HG02571 (cell line): ENCODE results near the gene KCTD1.

Experiments used
- ATAC-seq: cut with Tn5 transposase; IDR thresholded peaks from one replicate; pipeline ENCODE4 v1.9.1; 2021; ENCODE audit warnings: mild to moderate bottlenecking, moderate library complexity; ENCODE audit not compliant: unreplicated experiment

KCTD1 gene

GRCh38 chr18:26487437-26487836 is 60.9 kb downstream of the KCTD1 start:
- no peak for ATAC-seq

DNA sequence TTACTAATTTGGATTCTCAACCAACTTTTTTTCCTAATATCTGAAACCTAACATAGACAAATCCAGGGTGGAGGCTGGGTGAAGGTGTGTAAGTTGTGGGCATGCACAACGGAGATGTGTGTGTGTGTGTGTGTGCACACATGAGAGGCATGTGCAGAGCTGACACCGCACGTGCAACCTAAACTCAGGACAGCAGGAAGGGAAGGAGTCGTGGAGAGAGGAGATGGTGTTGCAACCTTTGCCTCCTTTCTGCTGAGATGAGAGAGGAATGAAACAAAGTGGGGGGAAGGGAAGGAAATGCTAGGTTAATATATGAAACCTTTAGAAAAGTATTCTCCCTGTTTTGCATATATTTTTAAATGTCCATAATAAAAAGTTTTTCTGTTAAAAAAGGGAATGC is 64.7 kb downstream of the KCTD1 start:
- no peak for ATAC-seq

GRCh38 chr18:26482569-26482968 is 65.8 kb downstream of the KCTD1 start:
- no peak for ATAC-seq

DNA sequence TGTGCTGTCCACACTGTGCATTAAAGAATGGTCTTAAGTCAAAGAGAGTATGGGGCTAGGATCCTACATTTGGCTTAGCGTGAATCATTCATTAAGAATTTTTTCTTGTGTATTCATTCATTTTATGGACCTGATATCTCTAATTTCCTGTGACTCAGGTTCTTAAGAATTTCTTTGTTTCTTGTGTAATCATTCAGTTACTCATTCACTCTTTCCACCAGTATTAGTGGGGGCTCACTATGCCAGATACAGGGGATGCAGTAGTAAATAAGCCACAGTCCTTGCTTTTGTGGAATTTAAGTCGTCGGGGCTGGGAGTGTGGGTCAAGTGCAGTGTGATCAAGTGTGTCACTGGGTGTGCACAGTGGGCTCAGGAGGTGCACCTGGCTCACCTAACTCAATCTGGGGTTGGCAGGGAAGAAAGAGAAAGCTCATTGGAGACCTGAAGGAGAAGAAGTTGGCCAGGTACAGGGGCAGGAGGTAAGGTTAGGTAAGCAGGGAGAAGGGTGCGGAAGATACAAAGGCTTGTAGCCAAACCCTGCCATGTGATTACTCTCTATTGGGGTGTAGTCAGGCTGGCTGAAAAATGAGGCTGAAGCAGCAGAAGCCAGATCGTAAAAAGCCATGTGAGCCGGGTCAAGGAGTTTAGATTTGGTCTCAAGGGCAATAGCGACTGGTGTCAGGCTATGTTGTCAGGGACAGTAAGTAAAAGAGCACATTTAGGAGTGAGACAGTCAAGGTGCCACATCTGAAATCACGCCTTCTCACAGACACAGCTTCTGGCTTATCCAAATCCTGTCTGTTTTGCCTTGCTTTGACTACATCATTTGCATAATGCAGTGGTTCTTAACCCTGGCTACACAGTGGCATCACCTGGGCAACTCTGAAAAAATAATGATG is 67.2 kb downstream of the KCTD1 start:
- ATAC-seq, result no peak

- no peak for ATAC-seq
Measured at GRCh38 chr18:26479681-26480079, 68.7 kb downstream of the KCTD1 start.

DNA sequence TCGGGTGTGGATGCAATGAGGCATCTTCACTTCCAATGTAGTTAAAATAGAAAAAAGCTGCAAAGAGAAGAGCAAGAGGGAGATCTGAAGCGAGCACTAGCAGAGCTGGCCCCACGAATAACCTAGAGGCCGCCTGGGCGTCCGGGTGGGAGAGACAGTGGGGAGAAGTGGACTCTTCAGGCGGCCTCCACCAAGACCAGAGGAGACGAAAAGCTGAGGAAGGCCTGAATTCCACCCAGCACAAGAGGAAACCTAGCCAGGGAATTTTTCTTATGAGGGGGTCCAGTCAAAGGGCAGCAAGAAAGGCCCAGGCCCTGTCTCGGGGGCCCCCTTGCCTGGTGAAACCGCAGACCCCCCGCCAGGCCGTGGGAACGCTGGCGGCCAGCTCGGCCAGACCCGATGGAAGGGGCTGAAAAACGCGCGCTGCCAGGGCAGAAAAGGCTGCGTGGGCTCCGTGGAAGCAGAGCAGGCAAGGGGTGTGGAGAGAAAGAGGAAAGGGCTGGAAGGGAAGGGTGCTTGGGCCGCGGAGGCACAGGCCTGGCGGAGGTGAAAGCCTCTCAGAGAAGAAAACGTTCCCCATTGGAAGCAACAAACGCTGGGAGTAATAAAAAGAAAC is 69.2 kb downstream of the KCTD1 start:
- no peak for ATAC-seq

GRCh38 chr18:26477828-26478466 is 70.4 kb downstream of the KCTD1 start:
- ATAC-seq, result no peak

GRCh38 chr18:26476697-26477096 is 71.7 kb downstream of the KCTD1 start:
- ATAC-seq, result no peak

GRCh38 chr18:26474542-26474941 is 73.8 kb downstream of the KCTD1 start:
- no peak for ATAC-seq

- ATAC-seq, result no peak
Measured at GRCh38 chr18:26473672-26474071, 74.7 kb downstream of the KCTD1 start.

DNA sequence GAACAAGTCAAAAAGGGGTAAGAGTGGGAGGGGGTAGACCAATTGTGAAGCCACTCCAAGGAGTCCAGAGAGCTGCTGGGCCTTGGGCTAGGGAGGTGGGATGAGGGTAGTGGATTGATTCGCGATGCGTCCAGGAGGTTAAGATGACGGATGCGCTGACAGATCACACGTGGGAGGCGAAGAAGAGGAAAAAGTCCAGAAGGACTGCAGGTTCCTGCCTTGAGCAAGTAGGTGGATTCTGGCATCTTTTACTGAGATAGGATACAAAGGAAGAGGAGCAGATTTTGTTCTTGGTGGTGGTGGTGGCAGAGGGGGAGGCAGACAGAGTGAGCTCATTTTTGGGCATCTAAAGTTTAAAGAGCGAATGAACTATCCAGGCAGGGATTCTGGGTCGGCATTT is 76.5 kb downstream of the KCTD1 start:
- no peak for ATAC-seq

DNA sequence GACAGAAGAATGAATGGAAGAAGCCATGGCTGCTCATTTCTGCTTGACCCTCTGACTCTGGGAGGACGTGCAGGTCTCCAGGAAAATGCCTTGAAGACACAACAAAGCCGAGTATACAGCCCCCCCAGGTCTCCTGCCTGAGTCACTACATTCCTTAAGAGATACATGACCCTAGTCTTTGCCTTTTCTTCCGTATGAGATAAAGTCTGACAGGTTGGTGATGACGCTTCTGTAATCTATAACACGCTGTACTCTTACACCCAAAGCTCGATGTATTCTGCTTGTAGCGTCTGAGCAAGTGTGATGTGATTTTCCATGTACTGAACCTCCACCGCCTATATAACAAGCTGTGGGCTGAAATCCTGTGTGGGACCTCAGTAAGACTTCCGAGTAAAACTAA is 77.3 kb downstream of the KCTD1 start:
- no peak for ATAC-seq

DNA sequence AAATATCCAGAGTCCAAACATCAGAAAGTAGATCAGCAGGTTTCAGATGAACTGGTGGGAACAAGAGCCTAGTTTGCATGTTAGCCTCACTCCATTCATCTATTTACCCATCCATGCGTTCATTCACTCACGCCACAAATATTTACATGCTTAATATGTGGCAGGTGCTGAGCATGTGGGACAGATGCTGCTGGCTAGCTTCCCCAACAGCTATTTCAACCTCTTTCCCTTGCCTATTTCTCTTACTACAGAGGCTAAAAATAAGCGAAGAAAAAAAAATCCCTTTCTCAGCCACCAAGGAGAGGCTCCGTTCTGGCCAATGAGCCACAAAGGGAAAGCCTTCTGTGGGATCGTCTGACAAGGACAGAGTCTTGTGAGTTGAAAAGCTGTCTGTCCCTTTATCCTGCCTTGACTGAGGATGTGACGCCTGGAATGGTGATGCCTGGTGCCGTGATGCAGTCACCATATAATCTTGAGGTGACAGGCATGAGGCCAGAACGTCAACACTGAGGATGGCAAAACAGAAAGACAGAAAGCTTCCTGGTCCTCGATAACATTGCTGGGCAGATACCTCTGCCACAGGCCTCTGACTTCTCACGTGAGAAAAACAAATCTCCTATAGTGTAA is 78.2 kb downstream of the KCTD1 start:
- peak; percentile 84 for ATAC-seq

- peak; percentile 41 for ATAC-seq
Measured at GRCh38 chr18:26468931-26469340, 79.4 kb downstream of the KCTD1 start.

GRCh38 chr18:26466026-26466425 is 82.3 kb downstream of the KCTD1 start:
- no peak for ATAC-seq

- ATAC-seq, result no peak
Measured at GRCh38 chr18:26465431-26465830, 82.9 kb downstream of the KCTD1 start.

DNA sequence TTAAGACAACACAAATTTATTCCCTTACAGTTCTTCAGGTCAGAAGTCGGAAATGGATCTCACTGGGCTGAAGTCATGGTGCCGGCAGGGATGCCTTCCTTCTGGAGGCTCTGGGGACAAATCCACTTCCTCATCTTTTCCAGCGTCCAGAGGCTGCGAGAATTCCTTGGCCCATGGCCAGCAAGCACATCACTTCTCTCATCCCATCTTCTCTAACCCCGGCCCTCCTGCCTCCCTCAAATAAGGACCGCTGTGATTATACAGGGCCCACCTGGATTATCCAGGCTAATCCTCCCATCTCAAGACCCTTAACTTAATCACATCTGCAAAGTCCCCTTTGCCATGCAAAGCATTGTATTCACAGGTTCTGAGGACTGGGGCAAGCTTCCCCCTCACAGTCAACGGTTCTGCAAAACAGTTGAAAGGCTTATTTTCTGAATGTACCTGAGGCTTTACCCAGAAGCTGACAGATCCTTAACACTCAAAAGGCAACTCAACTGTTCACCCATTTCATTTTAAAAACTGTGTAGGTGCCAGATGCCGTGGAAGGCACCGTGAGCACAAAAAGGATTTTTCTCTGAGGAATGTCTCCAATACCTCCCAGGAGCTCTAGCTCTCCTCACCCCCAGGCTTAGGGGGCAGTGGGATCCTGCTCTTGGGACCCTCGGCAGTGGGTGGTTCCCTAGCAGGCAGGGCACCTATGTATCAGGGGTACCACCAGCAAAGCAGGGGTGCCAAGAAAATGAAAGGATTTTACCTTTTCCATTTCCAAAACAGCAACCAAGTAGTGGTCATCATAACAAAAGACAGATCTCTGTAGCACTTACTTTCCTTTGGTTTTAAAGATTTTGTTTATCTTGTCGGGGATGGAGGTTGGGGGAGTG is 84.0 kb downstream of the KCTD1 start:
- ATAC-seq, result no peak

DNA sequence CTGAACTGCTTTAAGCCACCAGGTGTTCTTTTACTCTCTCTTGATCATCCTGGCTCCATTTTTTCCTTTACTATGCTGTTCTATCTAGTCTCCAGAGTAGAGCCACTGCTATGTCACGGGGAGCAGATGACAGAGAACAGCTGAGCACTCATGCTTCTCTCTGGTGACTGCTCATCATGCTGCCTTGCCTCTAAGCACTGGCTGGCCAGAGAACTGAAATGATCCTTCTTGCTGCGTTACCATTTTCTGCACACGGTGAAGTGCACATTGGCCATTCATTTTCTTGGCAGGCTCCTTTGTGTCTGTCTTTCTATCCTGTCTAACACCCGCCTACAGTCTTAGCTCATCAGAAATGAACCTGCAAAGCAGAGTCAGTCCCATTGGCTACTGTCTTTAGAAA is 86.0 kb downstream of the KCTD1 start:
- ATAC-seq, result no peak

DNA sequence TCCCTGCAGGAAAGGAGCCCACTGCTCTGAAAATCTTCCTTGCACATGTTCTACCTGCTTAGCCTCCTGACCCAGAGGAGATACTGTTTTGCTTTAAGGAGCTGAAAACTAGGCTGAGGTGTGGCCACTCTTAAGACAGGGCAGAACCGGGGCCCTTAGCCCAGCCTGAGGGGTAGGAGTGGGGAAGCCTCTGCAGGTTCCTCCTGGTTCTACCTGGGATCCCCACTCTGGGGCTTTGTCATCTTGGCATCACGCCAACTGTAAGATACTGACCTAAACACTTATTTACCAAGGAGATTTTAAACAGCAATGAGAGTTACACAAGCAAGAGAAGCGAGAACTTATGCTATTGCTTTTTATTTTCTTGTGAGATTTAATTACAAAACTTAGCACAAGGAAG is 86.9 kb downstream of the KCTD1 start:
- ATAC-seq, result no peak

DNA sequence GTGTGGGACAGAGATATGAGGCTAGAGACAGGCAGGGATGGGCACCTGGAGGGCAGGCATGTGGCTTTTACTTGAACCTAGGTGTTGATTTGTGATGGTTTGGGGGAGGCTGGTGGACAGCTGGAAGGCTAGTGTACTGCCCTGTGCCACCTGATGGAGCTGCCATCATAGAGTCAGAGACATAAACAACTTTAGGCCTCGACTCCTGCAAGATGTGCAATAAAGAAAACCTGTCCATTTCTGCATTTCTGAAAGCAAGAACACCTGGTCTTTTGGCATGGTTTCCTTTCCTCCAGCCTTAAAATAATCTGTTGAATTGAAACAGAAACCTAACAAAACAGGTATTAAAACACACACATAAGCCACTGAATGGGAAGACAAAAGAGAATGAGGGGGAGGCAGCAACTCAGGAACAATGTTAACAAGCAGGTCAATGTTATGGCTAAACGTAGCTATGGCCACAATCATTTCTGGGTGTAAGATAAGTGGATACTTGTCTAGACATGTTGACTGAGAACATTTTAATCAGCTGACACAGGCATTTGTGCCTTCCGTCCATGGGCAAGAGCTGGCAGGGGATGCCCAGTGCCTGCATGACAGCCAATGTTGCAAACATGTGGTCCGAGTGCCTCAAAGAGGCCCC is 87.8 kb downstream of the KCTD1 start:
- ATAC-seq, result peak; percentile 68
